ENCODE results near the gene ERC2.

The ERC2 gene

DNA sequence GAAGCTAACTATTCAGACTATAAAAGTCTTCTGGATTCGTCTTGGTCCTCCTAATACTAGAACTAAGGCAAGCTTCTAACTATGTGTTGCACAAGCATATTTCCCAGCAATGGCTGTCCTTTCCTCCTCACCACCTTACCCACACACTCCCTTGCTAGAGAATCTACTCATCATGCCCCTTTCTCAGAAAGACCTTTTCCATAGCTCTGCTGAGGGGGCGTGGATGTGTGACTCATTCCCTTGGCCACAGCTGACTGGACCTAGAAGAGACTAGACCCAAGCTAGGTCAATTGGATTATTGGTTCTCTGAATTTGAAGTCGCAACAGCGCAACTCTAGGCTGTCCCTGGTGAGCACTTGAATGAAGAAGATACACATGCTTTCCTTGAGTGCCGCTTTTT is 47.1 kb downstream of the ERC2 start:
- ChIA-PET POLR2A (no interaction called here), CTCF (no interaction called here)
- Histone ChIP-seq H3K9me3 (ENCODE audit: control insufficient read depth, insufficient read depth, low read depth, low read length) (no peaks in the 10 kb centered on the region), H3K36me3 (ENCODE audit: control insufficient read depth in 2 of 2, insufficient read depth in 1 of 2, low read length in 2 of 2) (no peaks in the 10 kb centered on the region), H3K27ac (ENCODE audit: extremely low read depth, low read depth, low read length) (no peak overlapping the region), H3K4me1 (ENCODE audit: control insufficient read depth, insufficient read depth, low read length) (no peaks in the 10 kb centered on the region), H3K4me3 (ENCODE audit: low read depth, low read length) (no peak overlapping the region)
- TF ChIP-seq ZNF155 (tag by site-specific recombination; IDR thresholded peaks at IDR 0.05) (no peak), GLIS1 (tag by site-specific recombination; IDR thresholded peaks at IDR 0.05) (no peak), MZF1 (tag by site-specific recombination; IDR thresholded peaks at IDR 0.05; ENCODE audit: borderline replicate concordance) (no peak), ZNF350 (tag by site-specific recombination; IDR thresholded peaks at IDR 0.05) (no peak), ZXDB (tag by site-specific recombination; IDR thresholded peaks at IDR 0.05) (no peak), ZNF335 (tag by site-specific recombination; conservative IDR thresholded peaks at IDR 0.05) (no peak), ZNF530 (tag by site-specific recombination; IDR thresholded peaks at IDR 0.05; ENCODE audit: low read depth) (no peak), ZNF146 (tag by site-specific recombination; IDR thresholded peaks at IDR 0.05) (no peak), ZFP37 (tag by site-specific recombination; IDR thresholded peaks at IDR 0.05) (no peak), KLF9 (tag by site-specific recombination; IDR thresholded peaks at IDR 0.05; ENCODE audit: low read depth) (no peak), ZNF473 (tag by site-specific recombination; IDR thresholded peaks at IDR 0.05) (no peak), ZNF837 (tag by site-specific recombination; IDR thresholded peaks at IDR 0.05) (no peak), ZFP41 (tag by site-specific recombination; IDR thresholded peaks at IDR 0.05; ENCODE audit: borderline replicate concordance) (no peak), ZNF302 (tag by site-specific recombination; IDR thresholded peaks at IDR 0.05; ENCODE audit: low read depth) (no peak), KLF1 (tag by site-specific recombination; IDR thresholded peaks at IDR 0.05) (no peak), RBAK (tag by site-specific recombination; IDR thresholded peaks at IDR 0.05) (no peak)
- TF ChIP-seq, protein P1, sequence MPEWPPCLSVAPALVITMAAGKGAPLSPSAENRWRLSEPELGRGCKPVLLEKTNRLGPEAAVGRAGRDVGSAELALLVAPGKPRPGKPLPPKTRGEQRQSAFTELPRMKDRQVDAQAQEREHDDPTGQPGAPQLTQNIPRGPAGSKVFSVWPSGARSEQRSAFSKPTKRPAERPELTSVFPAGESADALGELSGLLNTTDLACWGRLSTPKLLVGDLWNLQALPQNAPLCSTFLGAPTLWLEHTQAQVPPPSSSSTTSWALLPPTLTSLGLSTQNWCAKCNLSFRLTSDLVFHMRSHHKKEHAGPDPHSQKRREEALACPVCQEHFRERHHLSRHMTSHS (tag by site-specific recombination; IDR thresholded peaks at IDR 0.05) = no peak

DNA sequence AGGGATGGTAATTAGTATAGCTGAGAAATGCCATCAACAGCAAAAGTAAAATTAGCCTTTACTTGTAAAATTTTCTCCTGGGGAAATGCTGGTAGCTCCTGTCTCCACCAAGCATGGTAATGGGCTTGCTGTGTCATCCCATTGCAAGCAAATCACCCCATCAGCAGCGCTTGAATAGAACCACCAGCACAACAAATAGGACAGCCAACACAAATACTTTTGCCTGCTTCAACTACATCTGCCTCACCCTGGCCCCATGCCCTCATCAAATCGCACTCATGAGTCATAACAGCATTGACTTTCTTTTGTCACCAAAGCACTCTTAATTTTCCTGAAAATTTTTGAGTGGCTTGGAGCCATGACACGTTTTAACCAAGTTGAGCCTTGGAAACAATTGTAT is 52.6 kb downstream of the ERC2 start:
- H3K9me3 ChIP-seq (ENCODE audit: control insufficient read depth, insufficient read depth, low read depth, low read length) = no peaks in the 10 kb centered on the region
- ChIA-PET CTCF (no interaction called here), POLR2A (no interaction called here)
- H3K4me3 ChIP-seq (ENCODE audit: low read depth, low read length) = no peak overlapping the region
- H3K27ac ChIP-seq (ENCODE audit: extremely low read depth, low read depth, low read length) = no peak overlapping the region
- H3K4me1 ChIP-seq (ENCODE audit: control insufficient read depth, insufficient read depth, low read length) = no peaks in the 10 kb centered on the region
- H3K36me3 ChIP-seq (ENCODE audit: control insufficient read depth in 2 of 2, insufficient read depth in 1 of 2, low read length in 2 of 2) = no peaks in the 10 kb centered on the region
- TF ChIP-seq ZNF600 (tag by site-specific recombination; IDR thresholded peaks at IDR 0.05) (peak; percentile 36; the same call in 1 of the 2 replicates), ZNF658 (tag by site-specific recombination; IDR thresholded peaks at IDR 0.05) (no peak), PRDM1 (tag by site-specific recombination; IDR thresholded peaks at IDR 0.05) (0 out of 2 replicates have a peak, but pooled peaks have one; percentile 44), ZNF223 (tag by site-specific recombination; IDR thresholded peaks at IDR 0.05) (no peak)

DNA sequence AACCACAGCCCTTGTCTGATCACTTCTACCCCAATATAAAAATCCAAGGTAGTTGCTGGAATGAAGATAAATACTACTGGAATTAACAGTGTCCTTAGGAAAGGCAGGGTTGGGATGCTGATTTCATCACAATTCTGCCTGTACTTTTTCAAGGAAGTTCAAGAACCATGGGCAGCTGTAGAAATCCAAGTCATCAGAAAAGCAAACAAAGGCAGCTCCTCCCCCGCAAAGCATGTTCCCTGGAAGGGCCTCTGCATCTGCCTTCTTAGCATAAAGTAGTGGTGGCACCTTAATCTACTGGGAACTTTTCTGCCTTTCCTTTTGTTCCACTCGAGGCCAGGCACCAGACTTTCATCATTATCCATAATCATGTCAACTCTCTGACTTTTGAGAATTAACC is 54.4 kb downstream of the ERC2 start:
- ChIA-PET POLR2A (no interaction called here), CTCF (no interaction called here)
- Histone ChIP-seq H3K27ac (ENCODE audit: extremely low read depth, low read depth, low read length) (no peak overlapping the region), H3K36me3 (ENCODE audit: control insufficient read depth in 2 of 2, insufficient read depth in 1 of 2, low read length in 2 of 2) (no peaks in the 10 kb centered on the region), H3K4me1 (ENCODE audit: control insufficient read depth, insufficient read depth, low read length) (no peaks in the 10 kb centered on the region), H3K9me3 (ENCODE audit: control insufficient read depth, insufficient read depth, low read depth, low read length) (no peaks in the 10 kb centered on the region), H3K4me3 (ENCODE audit: low read depth, low read length) (no peak overlapping the region)
- TF ChIP-seq ZNF585B (tag by site-specific recombination; IDR thresholded peaks at IDR 0.05) (no peak), ZNF433 (tag by site-specific recombination; IDR thresholded peaks at IDR 0.05; ENCODE audit: low read depth) (no peak), ZNF302 (tag by site-specific recombination; IDR thresholded peaks at IDR 0.05; ENCODE audit: low read depth) (no peak), ZBTB7A (tag by site-specific recombination; IDR thresholded peaks at IDR 0.05; ENCODE audit: low read depth) (no peak), ZNF248 (tag by site-specific recombination; IDR thresholded peaks at IDR 0.05) (no peak), ZBTB17 (tag by site-specific recombination; IDR thresholded peaks at IDR 0.05) (no peak), ZNF621 (tag by site-specific recombination; IDR thresholded peaks at IDR 0.05) (no peak), ZNF549 (tag by site-specific recombination; IDR thresholded peaks at IDR 0.05) (no peak), ZNF555 (tag by site-specific recombination; conservative IDR thresholded peaks at IDR 0.05) (no peak), RBAK (tag by site-specific recombination; IDR thresholded peaks at IDR 0.05) (no peak), ZNF544 (tag by site-specific recombination; IDR thresholded peaks at IDR 0.05) (no peak)
- TF ChIP-seq, protein P1 (tag by site-specific recombination; IDR thresholded peaks at IDR 0.05) = no peak
- TF ChIP-seq, protein P2, sequence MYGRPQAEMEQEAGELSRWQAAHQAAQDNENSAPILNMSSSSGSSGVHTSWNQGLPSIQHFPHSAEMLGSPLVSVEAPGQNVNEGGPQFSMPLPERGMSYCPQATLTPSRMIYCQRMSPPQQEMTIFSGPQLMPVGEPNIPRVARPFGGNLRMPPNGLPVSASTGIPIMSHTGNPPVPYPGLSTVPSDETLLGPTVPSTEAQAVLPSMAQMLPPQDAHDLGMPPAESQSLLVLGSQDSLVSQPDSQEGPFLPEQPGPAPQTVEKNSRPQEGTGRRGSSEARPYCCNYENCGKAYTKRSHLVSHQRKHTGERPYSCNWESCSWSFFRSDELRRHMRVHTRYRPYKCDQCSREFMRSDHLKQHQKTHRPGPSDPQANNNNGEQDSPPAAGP (tag by site-specific recombination; IDR thresholded peaks at IDR 0.05) = no peak

Data from HEK293 (cell line).